Endometrial microvascular endothelial cells (primary cell): ENCODE results near the gene LPCAT1. TPM values are rescaled to one million over a fixed set of nuclear protein-coding genes. Genes with fewer than 3 reads are reported as not detected.

ENCODE experiments used
- in situ Hi-C: cut with HindIII; loops from 2 replicates; pipeline ENCODE4 v1.10.0; 2017; ENCODE audit warnings: low sequenced_read_pairs, low pct_unique_long_range_greater_than_20kb; ENCODE audit errors: inconsistent ontology term
- total RNA-seq: library from RNA; depleted of rRNA; stranded (reverse); fragments of >200 nt; gene quantifications from one replicate; pipeline ENCODE4 v1.2.3, GENCODE V29; 2015; ENCODE audit errors: inconsistent ontology term

LPCAT1 gene
- total RNA-seq, 1 donor from 2014 or later: 48.5 TPM

DNA sequence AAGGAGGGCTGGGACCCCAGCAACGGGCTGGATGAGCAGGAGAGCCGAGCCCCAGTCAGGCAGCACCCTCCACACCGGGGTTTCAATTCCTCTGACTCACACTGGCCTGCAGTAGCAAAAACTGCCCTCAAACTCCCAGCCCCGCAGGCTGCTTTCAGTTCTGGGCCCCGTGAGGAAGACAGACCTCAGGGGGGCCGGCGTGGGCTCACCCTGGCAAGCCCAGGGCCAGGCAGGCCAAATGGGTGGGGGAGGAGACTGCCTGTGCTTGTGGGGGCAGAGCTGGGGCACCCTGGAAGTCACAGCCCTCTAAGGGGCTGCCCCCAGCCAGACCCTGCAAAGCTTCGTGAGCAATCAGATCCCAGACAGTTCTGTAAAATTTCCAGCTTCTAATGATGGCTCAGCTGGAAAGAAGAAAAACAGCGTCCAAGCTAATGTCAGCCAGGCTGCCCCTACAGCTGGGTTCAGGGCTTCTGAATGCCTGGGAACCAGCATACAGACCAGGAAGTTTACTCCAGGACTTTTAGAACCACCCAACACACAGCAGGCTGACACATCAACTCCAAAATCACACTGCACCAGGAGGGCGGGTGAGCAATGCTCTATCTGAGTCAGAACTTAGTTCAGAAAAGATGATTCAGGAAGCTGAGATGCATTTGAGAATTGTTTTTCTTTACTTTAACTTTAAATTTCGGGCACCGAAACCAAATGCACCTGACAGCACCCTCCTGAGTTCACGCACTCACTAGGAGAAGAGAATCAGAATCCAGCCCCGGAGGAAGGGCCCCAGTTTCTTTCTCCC lies 34.7 kb downstream of the LPCAT1 start:
- in situ Hi-C loops: no loop called here

DNA sequence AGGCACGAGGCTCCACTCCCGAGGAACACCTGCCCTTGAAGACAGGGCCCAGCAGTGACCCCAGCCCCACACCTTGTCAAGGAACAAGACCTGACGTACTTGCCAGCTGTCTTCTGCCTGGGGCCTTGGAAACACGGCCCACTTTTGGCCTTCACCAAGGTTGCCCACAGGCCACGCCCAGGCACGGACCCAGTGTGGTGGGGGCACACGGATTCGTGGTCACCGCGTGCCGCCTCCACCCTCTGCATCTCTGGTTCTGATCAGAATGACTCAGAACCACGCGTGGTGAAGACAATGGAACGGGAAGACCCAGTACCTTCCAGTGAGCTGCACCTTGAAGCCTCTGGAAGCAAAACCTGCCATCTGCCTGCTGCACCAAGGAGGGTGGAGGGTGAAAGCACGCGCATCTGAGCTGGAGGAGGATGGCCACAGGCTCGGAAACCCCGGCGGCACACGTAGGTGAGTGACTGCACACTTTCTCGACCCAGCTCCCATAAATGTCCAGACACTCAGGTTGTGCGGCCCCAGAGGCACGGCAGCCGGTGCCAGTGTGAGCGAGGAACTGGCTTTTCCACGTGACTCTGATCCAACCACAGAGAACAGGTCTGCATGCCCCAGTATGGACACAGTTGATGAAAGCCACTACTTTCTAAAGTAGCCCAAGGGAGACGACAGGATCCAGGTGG lies 36.5 kb downstream of the LPCAT1 start:
- in situ Hi-C loops: no loop called here

- in situ Hi-C loops: no loop called here
These were observed 37.5 kb downstream of the LPCAT1 start for GRCh38 chr5:1486271-1486670.

DNA sequence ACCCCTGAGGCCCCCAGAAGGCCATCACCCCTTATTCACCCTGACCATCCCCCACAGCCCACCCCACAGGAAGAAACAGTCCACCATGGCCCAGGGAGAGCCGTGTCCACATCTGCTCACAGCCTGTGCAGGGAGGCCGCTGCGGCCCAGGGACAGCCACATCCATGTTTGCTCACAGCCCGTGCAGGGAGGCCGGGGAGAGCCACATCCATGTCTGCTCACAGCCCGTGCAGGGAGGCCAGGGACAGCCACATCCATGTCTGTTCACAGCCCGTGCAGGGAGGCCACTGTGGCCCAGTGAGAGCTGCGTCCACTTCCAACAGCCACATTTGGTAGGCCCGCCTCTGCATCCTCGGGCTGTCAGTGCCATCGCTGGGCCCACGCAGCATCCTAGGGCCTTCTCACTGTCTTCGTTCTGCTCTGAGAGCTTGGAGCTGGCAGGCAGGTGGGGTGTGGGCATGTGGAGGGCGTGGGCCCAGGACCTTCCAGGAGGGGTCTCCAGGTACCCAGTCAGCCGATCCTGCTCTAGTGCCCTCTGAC lies 38.1 kb downstream of the LPCAT1 start:
- in situ Hi-C loops: no loop called here

GRCh38 chr5:1484730-1485578 lies 38.8 kb downstream of the LPCAT1 start:
- in situ Hi-C loops: no loop called here

- in situ Hi-C loops: no loop called here
These were observed 39.7 kb downstream of the LPCAT1 start for GRCh38 chr5:1483856-1484729.

GRCh38 chr5:1483064-1483463 lies 40.7 kb downstream of the LPCAT1 start:
- in situ Hi-C loops: no loop called here

DNA sequence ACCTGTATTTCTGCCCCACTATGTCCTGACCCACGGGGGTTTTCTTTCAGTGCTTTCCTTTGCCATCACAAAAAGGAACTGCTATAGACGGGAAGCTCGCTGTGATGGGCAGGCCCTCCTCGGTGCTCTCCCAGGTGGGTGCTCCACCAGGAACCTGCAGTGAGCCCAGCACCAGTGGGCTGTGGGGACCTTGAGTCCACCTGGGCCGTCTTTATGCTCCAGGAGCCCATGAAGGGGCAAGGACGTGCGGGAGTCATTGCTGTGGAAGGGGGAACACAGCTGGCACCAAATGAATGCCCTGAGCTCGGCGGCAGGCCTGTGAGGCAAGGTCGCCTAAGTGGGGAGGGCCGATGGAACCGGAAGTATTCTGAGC lies 41.8 kb downstream of the LPCAT1 start:
- in situ Hi-C loops: no loop called here

- in situ Hi-C loops: no loop called here
These were observed 42.3 kb downstream of the LPCAT1 start for GRCh38 chr5:1481266-1481958.

DNA sequence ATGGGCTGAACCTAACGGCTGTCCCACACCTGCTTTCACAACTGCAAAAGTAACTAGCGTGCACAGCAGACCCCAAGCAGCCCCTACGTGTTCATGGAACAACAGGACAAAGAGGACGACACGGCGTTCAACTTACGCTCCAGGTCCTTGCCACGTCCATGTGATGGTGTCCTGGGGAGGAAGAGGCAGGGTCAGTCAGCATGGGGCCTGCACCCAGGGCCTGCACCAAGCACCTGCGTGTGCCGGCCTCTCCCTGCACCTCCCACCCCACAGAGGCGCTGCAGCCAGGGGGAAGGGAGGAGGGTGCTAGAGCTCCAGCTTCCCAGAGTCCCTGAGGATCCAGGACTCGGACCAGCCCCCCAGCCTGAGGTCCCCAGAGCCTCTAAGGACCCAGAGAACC lies 43.0 kb downstream of the LPCAT1 start:
- in situ Hi-C loops: no loop called here

DNA sequence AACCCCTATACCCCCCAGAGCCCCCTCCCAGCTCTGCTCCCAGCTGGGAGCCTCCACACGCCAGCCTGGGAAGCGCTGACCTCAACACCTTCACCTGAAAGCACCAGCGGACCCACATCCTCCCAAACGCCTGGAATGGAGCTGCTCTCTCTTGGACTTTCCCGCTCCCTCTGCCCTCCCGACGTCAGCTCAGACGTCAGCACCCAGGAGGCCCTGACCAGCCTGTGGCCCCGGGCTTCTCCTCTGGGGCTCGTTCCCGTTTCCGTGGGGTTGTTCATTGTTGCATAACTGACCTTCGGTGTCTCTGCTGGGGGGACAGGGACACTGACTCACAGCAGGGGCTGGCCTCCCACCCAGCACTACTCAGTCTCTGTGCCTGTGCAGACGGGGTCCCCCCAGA lies 43.5 kb downstream of the LPCAT1 start:
- in situ Hi-C loops: no loop called here

GRCh38 chr5:1479581-1480188 lies 44.1 kb downstream of the LPCAT1 start:
- in situ Hi-C loops: no loop called here

DNA sequence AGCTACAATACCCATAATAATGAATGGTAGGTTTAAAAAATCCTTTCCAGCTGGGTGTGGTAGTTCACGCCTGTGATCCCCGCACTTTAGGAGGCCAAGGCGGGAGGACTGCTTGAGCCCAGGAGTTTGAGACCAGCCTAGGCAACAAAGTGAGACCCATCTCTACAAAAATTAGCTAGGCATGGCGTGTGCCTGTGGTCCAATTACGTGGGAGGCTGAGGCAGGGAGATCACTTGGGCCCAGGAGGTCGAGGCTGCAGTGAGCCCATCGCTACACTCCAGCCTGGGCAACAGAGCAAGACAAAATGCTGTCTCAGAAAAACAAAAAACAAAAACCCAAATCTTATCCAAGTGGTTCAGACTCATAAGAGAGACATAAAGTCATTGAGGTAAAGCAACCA lies 44.7 kb downstream of the LPCAT1 start:
- in situ Hi-C loops: no loop called here

DNA sequence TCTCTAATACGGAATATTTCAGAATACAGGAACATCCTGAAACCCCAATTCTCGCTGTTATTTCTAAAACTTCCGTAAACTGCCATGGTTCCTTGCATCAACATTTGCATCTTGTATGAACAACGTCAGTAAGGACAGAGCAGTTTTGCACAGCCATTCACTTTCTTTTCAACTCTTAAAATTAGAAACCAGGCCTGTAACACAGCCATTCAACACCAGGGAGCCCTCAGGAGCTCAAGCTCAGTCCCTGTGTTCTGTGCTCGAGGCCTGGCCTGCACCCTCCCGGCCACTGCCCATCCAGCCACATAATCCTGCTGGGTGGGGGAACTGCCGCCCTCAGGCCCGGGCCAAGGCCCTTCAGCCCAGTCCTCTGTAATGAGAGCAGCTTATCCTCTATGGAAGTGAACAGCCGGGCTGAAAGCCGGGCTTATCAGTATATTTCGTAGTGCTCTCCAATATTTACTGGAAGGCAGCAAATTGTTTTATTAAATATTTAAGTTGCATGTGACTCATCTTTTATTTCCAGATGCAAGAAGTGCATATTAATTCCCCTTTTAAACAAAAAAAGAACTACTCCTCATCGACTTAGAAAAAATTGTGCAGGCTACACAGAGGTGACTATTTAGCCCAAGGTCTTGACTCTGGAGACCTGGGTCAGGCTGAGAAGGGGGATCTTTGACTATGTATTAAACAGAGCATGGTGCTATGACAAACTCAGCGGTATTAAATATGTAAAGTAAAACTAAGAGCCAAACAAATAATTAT lies 45.3 kb downstream of the LPCAT1 start:
- in situ Hi-C loops: no loop called here

GRCh38 chr5:1477341-1477740 lies 46.4 kb downstream of the LPCAT1 start:
- in situ Hi-C loops: no loop called here

DNA sequence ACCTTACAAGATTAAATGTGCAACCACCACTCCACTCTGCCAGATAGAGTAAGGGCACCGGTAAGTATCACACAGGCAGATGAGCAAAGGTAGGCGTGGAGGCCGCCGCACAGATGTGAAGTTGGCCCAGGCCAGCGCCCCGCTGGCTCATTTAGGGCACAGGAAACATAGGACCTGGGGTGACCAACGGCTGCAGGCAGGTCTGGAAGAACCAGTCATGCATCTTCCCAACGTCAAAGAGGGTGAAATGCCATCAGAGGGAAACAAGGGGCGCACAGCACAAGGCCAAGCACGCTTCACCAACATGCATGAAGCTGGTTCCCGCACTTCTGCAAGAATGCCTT lies 46.8 kb downstream of the LPCAT1 start:
- in situ Hi-C loops: no loop called here
